ENCODE data around the gene FBXW11.

GRCh38 chr5:171975877-171976667 is 30.4 kb downstream of the FBXW11 start:
- no peak for TF ChIP-seq POLR2A (IDR thresholded peaks at IDR 0.05)
- TF ChIP-seq CTCF (IDR thresholded peaks at IDR 0.05) = no peak

All from body of pancreas (tissue), 4 donors.